DND-41 (cell line): Measurements from ENCODE around the gene C21orf91.

Experiments used
- EZH2 ChIP-seq: IDR thresholded peaks from 3 replicates; pipeline ENCODE4 v1.6.1; 2012; ENCODE audit warnings: borderline replicate concordance, low read depth, mild to moderate bottlenecking, moderate library complexity, low read length, inconsistent platforms; ENCODE audit not compliant: severe bottlenecking
- TF ChIP-seq, protein P1 (sequence below): IDR thresholded peaks from 2 replicates; pipeline ENCODE4 v1.5.1; 2012; ENCODE audit warnings: borderline replicate concordance, low read length, moderate library complexity, mild to moderate bottlenecking; ENCODE audit not compliant: poor library complexity, severe bottlenecking; ENCODE audit errors: extremely low read depth

DNA sequence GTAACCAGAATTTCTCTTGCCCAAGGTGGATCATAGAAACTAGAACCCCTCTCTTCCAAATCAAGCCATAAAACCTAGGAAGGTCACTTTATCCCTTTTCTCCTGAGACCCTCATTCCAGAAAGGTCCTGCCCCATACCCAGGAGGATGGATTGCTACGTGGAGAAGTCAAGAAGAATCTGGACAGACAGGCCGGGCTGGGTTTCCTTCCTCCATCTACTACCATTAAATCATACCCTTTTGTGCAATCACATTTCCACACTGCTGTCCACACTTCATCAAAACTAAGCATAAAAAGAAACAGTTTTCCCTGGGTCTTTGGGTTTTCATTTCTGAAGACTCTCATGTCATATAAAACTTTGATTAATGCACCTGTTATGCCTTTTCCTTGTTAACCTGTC lies 65.4 kb downstream of the C21orf91 start:
- TF ChIP-seq, protein P1, sequence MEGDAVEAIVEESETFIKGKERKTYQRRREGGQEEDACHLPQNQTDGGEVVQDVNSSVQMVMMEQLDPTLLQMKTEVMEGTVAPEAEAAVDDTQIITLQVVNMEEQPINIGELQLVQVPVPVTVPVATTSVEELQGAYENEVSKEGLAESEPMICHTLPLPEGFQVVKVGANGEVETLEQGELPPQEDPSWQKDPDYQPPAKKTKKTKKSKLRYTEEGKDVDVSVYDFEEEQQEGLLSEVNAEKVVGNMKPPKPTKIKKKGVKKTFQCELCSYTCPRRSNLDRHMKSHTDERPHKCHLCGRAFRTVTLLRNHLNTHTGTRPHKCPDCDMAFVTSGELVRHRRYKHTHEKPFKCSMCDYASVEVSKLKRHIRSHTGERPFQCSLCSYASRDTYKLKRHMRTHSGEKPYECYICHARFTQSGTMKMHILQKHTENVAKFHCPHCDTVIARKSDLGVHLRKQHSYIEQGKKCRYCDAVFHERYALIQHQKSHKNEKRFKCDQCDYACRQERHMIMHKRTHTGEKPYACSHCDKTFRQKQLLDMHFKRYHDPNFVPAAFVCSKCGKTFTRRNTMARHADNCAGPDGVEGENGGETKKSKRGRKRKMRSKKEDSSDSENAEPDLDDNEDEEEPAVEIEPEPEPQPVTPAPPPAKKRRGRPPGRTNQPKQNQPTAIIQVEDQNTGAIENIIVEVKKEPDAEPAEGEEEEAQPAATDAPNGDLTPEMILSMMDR: no peak
- TF ChIP-seq EZH2: no peak
